ENCODE results near the gene CREB5. TPM values are rescaled to one million over a fixed set of nuclear protein-coding genes. Genes with fewer than 3 reads are reported as not detected.

The CREB5 gene
- total and polyA plus RNA-seq, 2 experiments from 2014 or later = 2.4 to 4.4 TPM

DNA sequence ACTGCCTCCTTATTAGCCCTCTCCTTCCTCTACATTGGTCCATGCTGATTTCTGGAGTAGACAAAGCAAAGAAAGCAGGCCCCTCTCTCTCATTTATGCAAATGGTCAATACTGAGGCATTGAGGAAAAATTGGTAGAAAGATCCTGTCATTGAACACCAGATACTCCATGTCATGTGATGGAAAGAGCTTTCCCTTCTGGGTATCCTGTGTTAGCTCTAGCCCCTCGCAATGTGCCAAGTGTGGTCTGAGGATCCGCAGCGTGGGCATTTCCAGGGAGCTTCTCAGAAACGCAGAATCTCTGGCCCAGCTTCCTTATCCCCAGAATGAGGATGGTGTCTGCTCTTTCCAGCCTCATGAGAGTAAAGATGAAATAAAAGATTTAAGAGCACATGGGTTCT is 159.1 kb downstream of the CREB5 start (continued):
- TF ChIP-seq, protein P1, sequence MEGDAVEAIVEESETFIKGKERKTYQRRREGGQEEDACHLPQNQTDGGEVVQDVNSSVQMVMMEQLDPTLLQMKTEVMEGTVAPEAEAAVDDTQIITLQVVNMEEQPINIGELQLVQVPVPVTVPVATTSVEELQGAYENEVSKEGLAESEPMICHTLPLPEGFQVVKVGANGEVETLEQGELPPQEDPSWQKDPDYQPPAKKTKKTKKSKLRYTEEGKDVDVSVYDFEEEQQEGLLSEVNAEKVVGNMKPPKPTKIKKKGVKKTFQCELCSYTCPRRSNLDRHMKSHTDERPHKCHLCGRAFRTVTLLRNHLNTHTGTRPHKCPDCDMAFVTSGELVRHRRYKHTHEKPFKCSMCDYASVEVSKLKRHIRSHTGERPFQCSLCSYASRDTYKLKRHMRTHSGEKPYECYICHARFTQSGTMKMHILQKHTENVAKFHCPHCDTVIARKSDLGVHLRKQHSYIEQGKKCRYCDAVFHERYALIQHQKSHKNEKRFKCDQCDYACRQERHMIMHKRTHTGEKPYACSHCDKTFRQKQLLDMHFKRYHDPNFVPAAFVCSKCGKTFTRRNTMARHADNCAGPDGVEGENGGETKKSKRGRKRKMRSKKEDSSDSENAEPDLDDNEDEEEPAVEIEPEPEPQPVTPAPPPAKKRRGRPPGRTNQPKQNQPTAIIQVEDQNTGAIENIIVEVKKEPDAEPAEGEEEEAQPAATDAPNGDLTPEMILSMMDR (conservative IDR thresholded peaks at IDR 0.05; ENCODE audit: low read depth in 2 of 2) = no peak
- TF ChIP-seq, protein P2, sequence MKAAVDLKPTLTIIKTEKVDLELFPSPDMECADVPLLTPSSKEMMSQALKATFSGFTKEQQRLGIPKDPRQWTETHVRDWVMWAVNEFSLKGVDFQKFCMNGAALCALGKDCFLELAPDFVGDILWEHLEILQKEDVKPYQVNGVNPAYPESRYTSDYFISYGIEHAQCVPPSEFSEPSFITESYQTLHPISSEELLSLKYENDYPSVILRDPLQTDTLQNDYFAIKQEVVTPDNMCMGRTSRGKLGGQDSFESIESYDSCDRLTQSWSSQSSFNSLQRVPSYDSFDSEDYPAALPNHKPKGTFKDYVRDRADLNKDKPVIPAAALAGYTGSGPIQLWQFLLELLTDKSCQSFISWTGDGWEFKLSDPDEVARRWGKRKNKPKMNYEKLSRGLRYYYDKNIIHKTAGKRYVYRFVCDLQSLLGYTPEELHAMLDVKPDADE (IDR thresholded peaks at IDR 0.05) = no peak
- TF ChIP-seq ZNF331 (CRISPR knock-in tag; IDR thresholded peaks at IDR 0.05; ENCODE audit: low read depth) (no peak), EZH2 (IDR thresholded peaks at IDR 0.05; ENCODE audit: low read depth, unreplicated experiment) (no peak), STAT1 (IDR thresholded peaks at IDR 0.05; ENCODE audit: unreplicated experiment) (no peak), POLR2AphosphoS5 (IDR thresholded peaks at IDR 0.05; ENCODE audit: low read depth) (no peak)

DNA sequence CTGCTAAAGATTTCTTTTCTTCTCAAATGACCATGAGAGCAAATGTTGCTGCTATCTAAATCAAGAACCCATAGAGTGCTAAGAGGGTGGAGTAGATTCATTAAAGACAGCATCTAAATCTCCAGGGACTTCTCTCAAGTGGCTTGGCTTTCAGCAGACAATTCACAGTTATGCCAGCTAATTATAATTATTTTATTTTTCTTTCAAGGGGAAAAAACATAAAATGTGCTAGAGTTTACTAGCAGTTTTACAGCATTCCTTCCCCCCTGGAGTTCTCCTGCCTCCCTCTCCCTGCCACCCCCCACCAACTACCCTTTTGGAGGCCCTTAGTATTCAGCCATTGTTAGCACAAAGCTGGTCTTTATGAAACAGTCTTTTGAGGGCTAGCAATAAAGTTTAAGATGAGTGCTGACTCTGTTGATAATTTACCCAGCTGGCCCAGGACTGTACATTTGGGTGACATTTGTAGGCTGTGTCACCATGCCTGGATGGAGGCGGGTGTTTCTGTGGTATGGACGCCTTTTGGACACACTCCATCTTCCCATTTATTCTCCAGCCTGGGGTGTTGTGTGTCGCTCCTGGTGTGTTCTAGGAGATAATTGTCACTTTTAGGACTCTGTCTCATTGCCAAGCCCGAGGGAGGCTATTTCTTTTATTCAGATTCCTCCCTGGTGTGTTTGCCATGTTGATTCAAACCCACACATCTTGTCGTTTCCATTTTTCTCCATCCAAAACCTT is 160.2 kb downstream of the CREB5 start:
- Mint-ChIP-seq H3K9me3 (no peaks in the 10 kb centered on the region), H3K36me3 (ENCODE audit: low read depth) (no peaks in the 10 kb centered on the region), H3K27ac (no peak overlapping the region), H3K4me3 (no peak overlapping the region), H3K27me3 (ENCODE audit: insufficient read depth, low read depth, poor library complexity) (peaks cover 1% of the 10 kb centered on the region), H3K4me1 (peaks cover 31% of the 10 kb centered on the region)
- Histone ChIP-seq H3K27me3 (ENCODE audit: insufficient read depth) (no peaks in the 10 kb centered on the region), H2AFZ (peak overlapping the region; percentile 78; the same call in 1 of the 2 replicates), H3K27ac (ENCODE audit: low read depth) (no peak overlapping the region), H3K4me2 (peak overlapping the region; percentile 20; the same call in 1 of the 2 replicates), H3K36me3 (ENCODE audit: insufficient read depth) (no peaks in the 10 kb centered on the region), H4K20me1 (replicated peaks; ENCODE audit: insufficient read depth) (no peaks in the 10 kb centered on the region), H3K79me2 (replicated peaks; ENCODE audit: insufficient read depth) (no peaks in the 10 kb centered on the region), H3F3A (replicated peaks; ENCODE audit: low read depth) (no peaks in the 10 kb centered on the region), H3K4me3 (no peak overlapping the region), H3K4me1 (ENCODE audit: insufficient read depth) (peaks cover 21% of the 10 kb centered on the region), H3K9me2 (ENCODE audit: insufficient read depth) (peaks cover 9% of the 10 kb centered on the region; the same call in 1 of the 2 replicates)
- ATAC-seq = peak; percentile 57
- TF ChIP-seq EZH2 (IDR thresholded peaks at IDR 0.05; ENCODE audit: low read depth, unreplicated experiment) (no peak), EZH2phosphoT487 (IDR thresholded peaks at IDR 0.05; ENCODE audit: unreplicated experiment) (no peak), ZNF114 (CRISPR knock-in tag; IDR thresholded peaks at IDR 0.05) (no peak)
- DNase-seq (ENCODE audit: low spot score) = no peak

DNA sequence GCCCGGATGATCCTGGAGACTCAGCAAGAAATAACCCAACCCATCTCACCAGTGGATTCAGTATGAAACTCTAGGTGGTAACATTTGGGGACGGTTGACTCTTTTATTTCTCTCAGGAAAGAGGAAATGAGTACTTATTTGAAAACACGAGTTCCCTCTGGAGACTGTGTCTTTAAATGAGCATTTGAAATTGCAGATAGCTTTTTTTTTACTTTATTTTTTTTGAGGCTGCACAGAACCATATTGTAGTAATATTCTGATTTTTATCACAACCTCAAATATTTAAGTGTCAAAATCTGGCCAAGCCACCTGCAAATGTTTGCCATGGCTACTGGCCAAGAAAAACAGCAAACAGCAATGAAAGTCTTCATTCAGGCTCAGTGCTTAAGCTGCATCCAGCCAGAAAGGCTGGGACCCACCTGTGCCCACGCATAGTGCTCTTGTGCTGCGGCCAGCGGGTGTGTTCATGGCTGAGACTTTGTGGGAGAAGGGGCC is 160.8 kb downstream of the CREB5 start:
- Histone ChIP-seq H3K4me1 (ENCODE audit: insufficient read depth) (peaks cover 21% of the 10 kb centered on the region), H3F3A (replicated peaks; ENCODE audit: low read depth) (no peaks in the 10 kb centered on the region), H4K20me1 (replicated peaks; ENCODE audit: insufficient read depth) (no peaks in the 10 kb centered on the region), H3K79me2 (replicated peaks; ENCODE audit: insufficient read depth) (no peaks in the 10 kb centered on the region), H3K27me3 (ENCODE audit: insufficient read depth) (no peaks in the 10 kb centered on the region), H3K27ac (ENCODE audit: low read depth) (no peak overlapping the region), H3K4me3 (no peak overlapping the region), H3K4me2 (peak overlapping the region; percentile 20; the same call in 1 of the 2 replicates), H3K36me3 (ENCODE audit: insufficient read depth) (no peaks in the 10 kb centered on the region), H2AFZ (peak overlapping the region; percentile 78; the same call in 1 of the 2 replicates), H3K9me2 (ENCODE audit: insufficient read depth) (peaks cover 9% of the 10 kb centered on the region; the same call in 1 of the 2 replicates)
- Mint-ChIP-seq H3K27me3 (ENCODE audit: insufficient read depth, low read depth, poor library complexity) (peaks cover 1% of the 10 kb centered on the region), H3K9me3 (no peaks in the 10 kb centered on the region), H3K27ac (no peak overlapping the region), H3K4me1 (peaks cover 31% of the 10 kb centered on the region), H3K4me3 (no peak overlapping the region), H3K36me3 (ENCODE audit: low read depth) (no peaks in the 10 kb centered on the region)
- no peak for DNase-seq (ENCODE audit: low spot score)
- ATAC-seq = peak; percentile 44; the same call in 2 of the 3 replicates
- TF ChIP-seq STAT1 (IDR thresholded peaks at IDR 0.05; ENCODE audit: unreplicated experiment) = no peak
- TF ChIP-seq ZNF114 (CRISPR knock-in tag; IDR thresholded peaks at IDR 0.05) = no peak
- TF ChIP-seq EZH2 (IDR thresholded peaks at IDR 0.05; ENCODE audit: low read depth, unreplicated experiment) = no peak
- TF ChIP-seq ZNF331 (CRISPR knock-in tag; IDR thresholded peaks at IDR 0.05; ENCODE audit: low read depth) = no peak
- TF ChIP-seq, protein P3, sequence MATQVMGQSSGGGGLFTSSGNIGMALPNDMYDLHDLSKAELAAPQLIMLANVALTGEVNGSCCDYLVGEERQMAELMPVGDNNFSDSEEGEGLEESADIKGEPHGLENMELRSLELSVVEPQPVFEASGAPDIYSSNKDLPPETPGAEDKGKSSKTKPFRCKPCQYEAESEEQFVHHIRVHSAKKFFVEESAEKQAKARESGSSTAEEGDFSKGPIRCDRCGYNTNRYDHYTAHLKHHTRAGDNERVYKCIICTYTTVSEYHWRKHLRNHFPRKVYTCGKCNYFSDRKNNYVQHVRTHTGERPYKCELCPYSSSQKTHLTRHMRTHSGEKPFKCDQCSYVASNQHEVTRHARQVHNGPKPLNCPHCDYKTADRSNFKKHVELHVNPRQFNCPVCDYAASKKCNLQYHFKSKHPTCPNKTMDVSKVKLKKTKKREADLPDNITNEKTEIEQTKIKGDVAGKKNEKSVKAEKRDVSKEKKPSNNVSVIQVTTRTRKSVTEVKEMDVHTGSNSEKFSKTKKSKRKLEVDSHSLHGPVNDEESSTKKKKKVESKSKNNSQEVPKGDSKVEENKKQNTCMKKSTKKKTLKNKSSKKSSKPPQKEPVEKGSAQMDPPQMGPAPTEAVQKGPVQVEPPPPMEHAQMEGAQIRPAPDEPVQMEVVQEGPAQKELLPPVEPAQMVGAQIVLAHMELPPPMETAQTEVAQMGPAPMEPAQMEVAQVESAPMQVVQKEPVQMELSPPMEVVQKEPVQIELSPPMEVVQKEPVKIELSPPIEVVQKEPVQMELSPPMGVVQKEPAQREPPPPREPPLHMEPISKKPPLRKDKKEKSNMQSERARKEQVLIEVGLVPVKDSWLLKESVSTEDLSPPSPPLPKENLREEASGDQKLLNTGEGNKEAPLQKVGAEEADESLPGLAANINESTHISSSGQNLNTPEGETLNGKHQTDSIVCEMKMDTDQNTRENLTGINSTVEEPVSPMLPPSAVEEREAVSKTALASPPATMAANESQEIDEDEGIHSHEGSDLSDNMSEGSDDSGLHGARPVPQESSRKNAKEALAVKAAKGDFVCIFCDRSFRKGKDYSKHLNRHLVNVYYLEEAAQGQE (IDR thresholded peaks at IDR 0.05; ENCODE audit: unreplicated experiment) = no peak
- TF ChIP-seq CREB1 (CRISPR knock-in tag; IDR thresholded peaks at IDR 0.05; ENCODE audit: low read depth) = no peak
- TF ChIP-seq, protein P1 (conservative IDR thresholded peaks at IDR 0.05; ENCODE audit: low read depth in 2 of 2) = no peak
- TF ChIP-seq POLR2AphosphoS5 (IDR thresholded peaks at IDR 0.05; ENCODE audit: low read depth) = no peak
